GM10266 (cell line): ENCODE measurements around the gene FASN.

ENCODE experiments used
- DNase-seq: peaks from one replicate; pipeline ENCODE4 v3.0.0; 2012; ENCODE audit errors: extremely low spot score
- TF ChIP-seq, protein P1 (sequence below): IDR thresholded peaks from 2 replicates; pipeline ENCODE4 v1.5.1; 2012; ENCODE audit warnings: mild to moderate bottlenecking, low read depth; ENCODE audit not compliant: control insufficient read depth, insufficient read depth; ENCODE audit errors: missing control alignments

Gene FASN

DNA sequence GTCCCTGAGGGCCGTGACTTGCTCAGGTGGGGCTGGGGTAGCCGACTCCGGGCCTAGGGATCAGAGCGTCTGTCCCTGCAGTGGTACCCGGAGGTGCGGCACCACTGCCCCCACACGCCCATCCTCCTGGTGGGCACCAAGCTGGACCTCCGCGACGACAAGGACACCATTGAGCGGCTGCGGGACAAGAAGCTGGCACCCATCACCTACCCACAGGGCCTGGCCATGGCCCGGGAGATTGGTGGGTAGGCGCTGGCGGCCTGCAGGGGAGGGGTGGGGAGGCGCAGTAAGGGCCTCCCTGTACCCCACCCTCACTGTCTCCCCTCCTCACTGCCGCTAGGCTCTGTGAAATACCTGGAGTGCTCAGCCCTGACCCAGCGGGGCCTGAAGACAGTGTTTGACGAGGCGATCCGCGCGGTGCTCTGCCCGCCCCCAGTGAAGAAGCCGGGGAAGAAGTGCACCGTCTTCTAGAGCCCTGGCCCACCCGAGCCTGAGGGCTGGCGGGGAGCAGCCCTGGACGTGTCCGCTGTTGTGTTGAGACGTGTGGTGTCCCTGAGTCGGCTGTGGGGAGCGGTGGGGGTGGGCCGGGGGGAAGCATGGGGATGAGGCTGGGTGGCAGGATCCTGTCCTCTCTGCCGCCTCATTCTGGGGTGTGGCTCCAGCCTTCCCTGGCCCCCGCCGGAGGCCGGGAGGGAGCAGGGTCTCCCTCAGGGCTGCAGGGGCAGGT, 64.5 kb downstream of the FASN start:
- DNase-seq, result no peak
- TF ChIP-seq, protein P1, sequence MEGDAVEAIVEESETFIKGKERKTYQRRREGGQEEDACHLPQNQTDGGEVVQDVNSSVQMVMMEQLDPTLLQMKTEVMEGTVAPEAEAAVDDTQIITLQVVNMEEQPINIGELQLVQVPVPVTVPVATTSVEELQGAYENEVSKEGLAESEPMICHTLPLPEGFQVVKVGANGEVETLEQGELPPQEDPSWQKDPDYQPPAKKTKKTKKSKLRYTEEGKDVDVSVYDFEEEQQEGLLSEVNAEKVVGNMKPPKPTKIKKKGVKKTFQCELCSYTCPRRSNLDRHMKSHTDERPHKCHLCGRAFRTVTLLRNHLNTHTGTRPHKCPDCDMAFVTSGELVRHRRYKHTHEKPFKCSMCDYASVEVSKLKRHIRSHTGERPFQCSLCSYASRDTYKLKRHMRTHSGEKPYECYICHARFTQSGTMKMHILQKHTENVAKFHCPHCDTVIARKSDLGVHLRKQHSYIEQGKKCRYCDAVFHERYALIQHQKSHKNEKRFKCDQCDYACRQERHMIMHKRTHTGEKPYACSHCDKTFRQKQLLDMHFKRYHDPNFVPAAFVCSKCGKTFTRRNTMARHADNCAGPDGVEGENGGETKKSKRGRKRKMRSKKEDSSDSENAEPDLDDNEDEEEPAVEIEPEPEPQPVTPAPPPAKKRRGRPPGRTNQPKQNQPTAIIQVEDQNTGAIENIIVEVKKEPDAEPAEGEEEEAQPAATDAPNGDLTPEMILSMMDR, result no peak

DNA sequence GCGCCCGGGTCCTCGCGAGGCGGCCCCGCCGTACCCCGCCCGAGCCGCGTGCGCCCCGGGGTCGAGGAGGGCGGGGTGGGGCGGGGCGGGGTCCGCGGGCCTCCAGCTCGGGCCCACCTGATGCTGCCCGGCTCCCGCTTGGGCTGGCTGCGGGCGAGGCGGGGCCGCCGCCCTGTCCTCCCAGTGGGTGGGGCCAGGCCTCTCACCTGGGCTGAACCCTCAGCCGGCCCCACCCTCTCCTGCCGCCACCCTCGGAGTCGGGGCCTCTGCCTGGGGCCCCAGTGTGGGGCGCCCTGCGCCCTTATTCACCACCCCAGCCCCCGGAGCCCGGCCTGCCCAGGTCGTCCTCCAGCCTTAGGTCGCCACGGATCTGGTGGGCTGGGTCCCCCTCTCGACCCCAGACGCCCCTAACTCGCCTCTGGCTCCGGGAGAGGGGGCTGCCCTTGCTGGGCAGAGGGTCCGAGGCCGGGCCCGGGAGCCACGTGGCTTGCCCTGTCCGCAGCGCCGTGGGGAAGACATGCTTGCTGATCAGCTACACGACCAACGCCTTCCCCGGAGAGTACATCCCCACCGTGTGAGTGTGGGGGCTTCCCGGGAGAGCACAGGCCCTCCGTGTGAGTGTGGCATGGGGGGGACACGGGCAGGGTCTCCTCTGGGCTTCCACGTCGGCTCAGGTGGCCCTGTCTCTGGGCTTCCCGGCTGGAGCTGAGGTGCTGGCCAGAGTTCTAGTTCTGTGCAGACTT, 66.0 kb downstream of the FASN start:
- peak; percentile 82 for DNase-seq
- TF ChIP-seq, protein P1, result no peak

DNA sequence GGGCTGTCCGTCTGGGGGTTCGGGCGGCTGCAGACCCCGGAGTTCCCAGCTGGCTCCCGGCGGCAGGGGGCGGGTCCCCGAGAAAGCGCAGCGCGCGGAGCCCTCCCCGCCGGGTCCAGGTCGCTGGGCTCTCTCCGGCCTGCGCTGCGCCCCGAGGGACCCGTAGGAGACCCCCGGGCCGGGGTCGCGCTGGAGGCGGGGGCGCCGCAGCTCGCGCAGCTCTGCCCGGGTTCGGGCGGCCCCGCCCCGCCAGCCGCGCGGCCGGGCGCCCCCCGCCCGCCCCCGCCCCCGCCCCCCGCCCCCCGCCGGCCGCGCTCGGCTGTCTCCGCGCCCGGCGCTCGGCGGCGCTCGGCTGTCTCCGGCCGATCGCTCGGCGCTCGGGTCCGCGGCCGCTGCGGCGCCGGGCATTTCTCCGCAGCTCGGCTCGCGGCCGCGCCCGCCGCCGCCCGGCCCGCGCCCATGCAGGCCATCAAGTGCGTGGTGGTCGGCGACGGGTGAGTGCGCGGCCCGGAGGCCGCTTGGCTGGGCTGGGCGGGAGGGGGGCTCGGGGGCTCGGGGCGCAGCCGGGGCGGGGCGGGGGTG, 66.6 kb downstream of the FASN start, which contains the start of gene RAC3:
TSS of gene RAC3 (plus strand) at position 376 of the 582 bp plus-strand sequence. CDS start at position 460, 84 bp downstream.
- peak; percentile 87 for DNase-seq
- TF ChIP-seq, protein P1, result no peak

DNA sequence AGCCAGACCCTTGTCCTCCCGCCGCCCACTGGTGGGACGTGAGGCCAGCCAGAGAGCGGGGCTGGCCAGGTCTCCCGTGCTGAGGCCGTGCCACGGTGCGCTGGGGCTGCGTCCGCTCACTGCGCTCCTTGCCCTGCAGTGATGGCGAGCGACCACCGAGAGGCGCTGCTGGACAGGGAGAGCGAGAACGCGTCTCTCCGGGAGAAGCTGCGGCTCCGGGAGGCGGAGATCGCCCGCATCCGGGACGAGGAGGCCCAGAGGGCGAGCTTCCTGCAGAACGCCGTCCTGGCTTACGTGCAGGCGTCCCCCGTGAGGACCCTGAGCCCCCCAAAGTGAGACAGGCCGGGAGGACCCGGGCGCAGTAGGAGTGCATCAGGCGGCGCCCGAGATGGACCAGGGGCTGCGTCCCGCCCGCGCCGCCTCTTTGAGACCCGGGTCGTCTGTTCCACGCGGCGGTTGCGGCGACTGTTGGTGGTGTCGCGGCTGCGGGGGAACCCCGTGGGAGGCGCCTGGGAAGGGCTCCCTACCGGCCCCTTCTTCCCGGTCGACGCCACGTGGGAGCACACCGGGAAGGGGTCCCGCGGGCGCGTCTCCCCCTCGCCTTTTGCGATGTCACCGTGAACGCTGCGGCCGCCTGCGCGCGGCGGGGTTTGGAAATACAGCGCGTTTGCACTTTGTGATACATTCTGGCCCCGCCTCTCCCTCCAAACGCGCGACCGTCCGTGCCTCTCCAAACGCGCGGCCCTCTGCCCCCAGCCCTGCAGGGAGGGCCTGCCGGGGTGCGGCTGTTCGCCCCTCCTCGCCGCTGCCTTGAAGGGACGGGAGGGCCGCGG, 67.3 kb downstream of the FASN start:
- DNase-seq, result peak; percentile 93
- TF ChIP-seq, protein P1, result peak; percentile 98

DNA sequence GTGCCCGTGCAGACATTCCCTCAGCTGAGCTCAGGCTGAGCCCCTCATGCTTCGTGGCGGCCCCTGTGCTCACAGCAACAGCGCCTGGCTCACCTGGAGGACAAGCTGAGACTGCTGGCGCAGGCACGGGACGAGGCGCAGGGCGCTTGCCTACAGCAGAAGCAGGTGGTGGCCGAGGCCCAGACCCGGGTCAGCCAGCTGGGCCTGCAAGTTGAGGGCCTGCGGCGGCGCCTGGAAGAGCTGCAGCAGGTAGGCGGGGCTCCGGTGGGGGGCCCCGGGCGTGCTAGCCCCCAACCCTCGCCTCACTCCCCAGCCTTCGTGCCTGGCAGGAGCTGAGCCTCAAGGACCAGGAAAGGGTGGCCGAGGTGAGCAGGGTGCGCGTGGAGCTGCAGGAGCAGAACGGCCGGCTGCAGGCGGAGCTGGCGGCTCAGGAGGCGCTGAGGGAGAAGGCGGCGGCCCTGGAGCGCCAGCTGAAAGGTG, 68.0 kb downstream of the FASN start:
- TF ChIP-seq, protein P1, result no peak
- no peak for DNase-seq

DNA sequence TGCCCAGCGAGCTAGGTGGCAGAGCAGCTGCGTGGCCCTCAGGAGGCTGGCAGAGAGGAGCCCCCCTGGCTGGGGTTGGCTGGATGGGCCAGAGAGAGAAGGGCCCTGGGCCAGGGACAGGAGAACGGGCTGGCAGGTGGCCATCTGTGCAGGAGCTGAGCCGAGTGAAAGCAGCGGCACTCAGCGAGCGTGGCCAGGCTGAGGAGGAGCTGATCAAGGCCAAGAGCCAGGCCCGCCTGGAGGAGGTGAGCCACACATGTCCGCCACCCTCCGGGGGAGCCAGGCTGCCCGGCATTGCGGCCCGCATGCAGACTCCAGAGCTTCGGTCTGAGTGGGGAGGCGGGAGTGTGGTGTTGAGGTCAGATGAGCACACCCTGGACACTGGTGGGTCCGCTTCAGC, 68.6 kb downstream of the FASN start:
- TF ChIP-seq, protein P1, result no peak
- DNase-seq, result no peak
